Activated CD8-positive, alpha-beta T cell treated with anti-CD3 and anti-CD28 coated beads, Interleukin-2, amount 10 ng/mL, durations not matched to agents 7 days and 5 days (primary cell): ENCODE data around the gene IL1RAPL1. TPM values are rescaled to one million over a fixed set of nuclear protein-coding genes. Genes with fewer than 3 reads are reported as not detected.

ENCODE experiments used
- ATAC-seq: fragments of 150-1000 bp; cut with Tn5 transposase; one replicate; pipeline ENCODE4 v1.10.0; 2021; ENCODE audit warnings: moderate library complexity
- CTCF ChIA-PET: fragments of 350-600 bp; sonication (Branson Sonifier 250); formaldehyde crosslinking; loops from one replicate; lab custom pipeline; 2021; ENCODE audit warnings: antibody characterized with exemption; lab: Charles Lee
- POLR2A ChIA-PET: fragments of 350-600 bp; sonication (Branson Sonifier 250); formaldehyde crosslinking; loops from one replicate; lab custom pipeline; 2021; ENCODE audit warnings: antibody characterized with exemption; lab: Charles Lee
- DNase-seq: peaks from one replicate; pipeline ENCODE4 v3.0.0-alpha.2; 2020
- H3K27ac Mint-ChIP-seq: one replicate; pipeline ENCODE4 v1.8.0; 2021; ENCODE audit warnings: mild to moderate bottlenecking, mixed read lengths
- H3K27me3 Mint-ChIP-seq: one replicate; pipeline ENCODE4 v1.8.0; 2021; ENCODE audit warnings: low read depth, mixed read lengths
- H3K36me3 Mint-ChIP-seq: one replicate; pipeline ENCODE4 v1.8.0; 2021; ENCODE audit warnings: low read depth, mixed read lengths
- H3K4me1 Mint-ChIP-seq: one replicate; pipeline ENCODE4 v1.8.0; 2021; ENCODE audit warnings: low read depth, mixed read lengths
- H3K4me3 Mint-ChIP-seq: one replicate; pipeline ENCODE4 v1.8.0; 2021; ENCODE audit warnings: mild to moderate bottlenecking, mixed read lengths
- H3K9me3 Mint-ChIP-seq: one replicate; pipeline ENCODE4 v1.8.0; 2022; ENCODE audit warnings: mixed read lengths; ENCODE audit not compliant: insufficient read depth
- total RNA-seq, 2 experiments: library from RNA; stranded (reverse); gene quantifications; one replicate each; pipeline ENCODE4 v1.2.3, GENCODE V29; 2021

IL1RAPL1 gene
- total RNA-seq, 2 experiments from 2014 or later = not detected

DNA sequence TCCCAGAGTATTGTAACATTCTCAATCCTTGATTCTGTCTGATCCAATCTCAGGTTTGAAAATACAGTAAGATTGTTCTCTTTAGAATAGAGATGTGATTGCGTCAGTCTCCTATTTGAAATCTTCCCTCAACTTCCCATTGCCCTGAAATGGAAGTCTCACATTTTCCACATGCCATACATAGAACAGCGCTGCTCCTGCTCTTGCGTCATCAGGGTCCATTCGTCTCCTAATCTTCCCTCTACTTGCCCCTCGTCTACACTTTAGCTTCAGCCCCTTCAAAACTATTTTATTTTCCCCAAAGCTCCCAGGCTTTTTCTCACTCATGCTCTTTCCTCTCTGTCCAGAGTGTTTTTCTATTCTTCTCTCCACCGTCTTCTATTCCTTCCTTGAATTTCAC, 1326.4 kb downstream of the IL1RAPL1 start:
- H3K9me3 Mint-ChIP-seq = no peaks in the 10 kb centered on the region
- H3K27ac Mint-ChIP-seq = no peak overlapping the region
- no peak overlapping the region for H3K4me3 Mint-ChIP-seq
- DNase-seq = no peak
- no peaks in the 10 kb centered on the region for H3K27me3 Mint-ChIP-seq
- ChIA-PET POLR2A (no interaction called here), CTCF (no interaction called here)
- ATAC-seq = no peak
- no peaks in the 10 kb centered on the region for H3K36me3 Mint-ChIP-seq
- no peaks in the 10 kb centered on the region for H3K4me1 Mint-ChIP-seq

DNA sequence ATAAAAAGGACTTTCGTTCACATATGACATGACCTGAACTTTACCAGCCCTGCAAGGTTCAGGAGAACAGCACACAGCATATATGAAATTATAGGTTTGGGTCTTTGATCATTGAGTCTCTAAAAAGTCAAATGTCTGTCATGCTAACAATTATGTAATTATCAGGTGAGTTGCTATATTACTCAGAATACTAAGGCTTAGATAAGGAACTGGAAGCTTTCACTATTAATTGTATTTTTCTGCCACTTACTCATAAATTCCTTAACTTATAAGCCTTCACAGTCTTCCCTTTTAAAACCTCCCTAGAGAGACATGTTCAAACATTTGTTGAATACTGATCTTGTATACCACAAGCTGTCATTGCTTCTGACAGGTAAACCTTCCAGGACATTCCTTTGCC, 1335.4 kb downstream of the IL1RAPL1 start:
- POLR2A ChIA-PET = interaction anchor here (0.6 kb wide), 1 partner anchor 11 kb away, joined by 3 read pairs; no protein-coding TSS in a partner anchor

DNA sequence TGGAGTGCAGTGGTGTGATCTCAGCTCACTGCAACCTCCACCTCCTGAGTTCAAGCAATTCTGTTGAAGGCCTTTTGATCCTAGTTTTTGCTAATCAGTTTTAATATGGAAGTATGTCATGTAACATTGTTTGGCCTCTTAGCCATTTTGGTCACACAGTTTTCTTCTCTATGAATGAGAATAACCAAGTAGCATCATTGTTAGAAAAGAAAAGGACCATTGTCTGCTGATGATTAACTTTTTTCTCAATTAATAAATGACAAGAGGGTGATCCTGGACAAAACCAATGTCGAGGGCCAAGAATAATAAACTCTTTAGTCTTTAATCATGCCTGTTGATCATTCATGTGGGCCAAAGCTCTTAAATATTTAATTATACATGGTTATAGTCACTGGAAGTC, 1338.8 kb downstream of the IL1RAPL1 start:
- ATAC-seq = no peak
- POLR2A ChIA-PET = no interaction called here
- CTCF ChIA-PET = no interaction called here
- Mint-ChIP-seq H3K36me3 (no peaks in the 10 kb centered on the region), H3K9me3 (no peaks in the 10 kb centered on the region), H3K27ac (no peak overlapping the region), H3K4me3 (no peak overlapping the region), H3K4me1 (no peaks in the 10 kb centered on the region), H3K27me3 (no peaks in the 10 kb centered on the region)
- no peak for DNase-seq

More for the DNA sequence above, 1335.4 kb downstream of the IL1RAPL1 start:
- Mint-ChIP-seq H3K4me3 (no peak overlapping the region), H3K9me3 (no peaks in the 10 kb centered on the region), H3K36me3 (no peaks in the 10 kb centered on the region), H3K4me1 (no peaks in the 10 kb centered on the region), H3K27me3 (no peaks in the 10 kb centered on the region), H3K27ac (no peak overlapping the region)
- no peak for ATAC-seq
- DNase-seq = no peak
- CTCF ChIA-PET = no interaction called here

DNA sequence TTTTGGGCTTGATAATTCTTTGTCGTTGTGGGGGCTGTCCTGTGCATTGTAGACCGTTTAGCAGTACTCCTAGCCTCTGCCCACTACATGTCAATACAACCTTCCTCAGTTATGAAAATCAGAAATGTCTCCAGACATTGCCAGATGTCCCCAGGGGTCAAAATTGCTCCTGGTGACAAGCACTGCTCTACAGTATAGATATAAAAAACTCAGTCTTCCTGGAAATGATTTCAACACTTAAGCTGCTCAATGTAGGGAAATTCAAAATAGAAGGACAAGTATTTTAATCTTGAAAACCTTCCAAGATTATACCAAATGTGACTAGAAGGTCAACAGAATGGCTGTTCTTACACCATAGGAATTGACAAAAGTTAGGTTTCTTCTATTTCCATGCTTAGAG, 1339.4 kb downstream of the IL1RAPL1 start:
- Mint-ChIP-seq H3K36me3 (no peaks in the 10 kb centered on the region), H3K27ac (no peak overlapping the region), H3K9me3 (no peaks in the 10 kb centered on the region), H3K27me3 (no peaks in the 10 kb centered on the region), H3K4me1 (no peaks in the 10 kb centered on the region), H3K4me3 (no peak overlapping the region)
- ChIA-PET POLR2A (no interaction called here), CTCF (no interaction called here)
- ATAC-seq (no peak), DNase-seq (no peak)

DNA sequence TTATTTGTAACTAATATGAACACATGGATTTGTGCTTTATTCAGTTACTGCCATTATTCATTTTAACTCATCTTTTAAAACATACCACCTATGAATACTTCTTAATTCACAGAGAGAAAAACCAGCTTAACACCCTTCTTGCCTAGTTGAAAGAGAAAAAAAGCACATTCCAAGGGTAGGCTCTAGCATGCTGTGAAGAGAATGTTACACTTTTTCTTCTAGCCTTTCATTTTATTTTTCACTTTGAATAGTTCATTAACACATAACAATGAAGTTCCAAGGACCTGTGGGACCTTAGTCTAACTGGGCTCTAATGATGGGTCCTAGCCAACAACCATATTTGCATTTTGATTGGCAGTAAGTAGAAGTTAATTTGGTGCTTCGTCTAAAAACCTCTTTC, 1348.2 kb downstream of the IL1RAPL1 start:
- H3K4me3 Mint-ChIP-seq = no peak overlapping the region
- ATAC-seq = no peak
- no peak overlapping the region for H3K27ac Mint-ChIP-seq
- no peak for DNase-seq
- CTCF ChIA-PET = no interaction called here
- no peaks in the 10 kb centered on the region for H3K9me3 Mint-ChIP-seq
- no peaks in the 10 kb centered on the region for H3K4me1 Mint-ChIP-seq
- H3K27me3 Mint-ChIP-seq = no peaks in the 10 kb centered on the region
- no peaks in the 10 kb centered on the region for H3K36me3 Mint-ChIP-seq
- POLR2A ChIA-PET = no interaction called here

DNA sequence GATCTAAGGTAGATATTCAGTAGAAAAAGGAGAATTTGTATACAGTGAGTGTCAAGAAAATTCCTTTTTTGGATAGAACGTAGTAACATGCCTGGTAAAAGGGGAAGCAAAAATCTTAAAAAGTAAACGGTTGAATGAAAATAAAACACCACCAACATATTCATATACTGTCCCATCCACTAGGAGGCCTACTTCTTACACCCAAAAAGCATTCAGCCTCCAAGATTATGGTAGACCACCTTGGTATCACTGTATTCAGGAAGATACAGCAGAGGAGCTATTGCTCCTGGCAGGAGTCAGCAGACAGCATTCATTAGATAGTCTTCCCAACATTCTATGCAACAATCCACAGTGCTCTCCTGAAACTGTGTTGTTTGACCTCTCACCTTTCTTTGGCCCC, 1353.5 kb downstream of the IL1RAPL1 start:
- ATAC-seq (no peak), DNase-seq (no peak)
- H3K27me3 Mint-ChIP-seq = no peaks in the 10 kb centered on the region
- H3K4me3 Mint-ChIP-seq = no peak overlapping the region
- H3K36me3 Mint-ChIP-seq = no peaks in the 10 kb centered on the region
- CTCF ChIA-PET = no interaction called here
- POLR2A ChIA-PET = no interaction called here
- H3K9me3 Mint-ChIP-seq = no peaks in the 10 kb centered on the region
- no peak overlapping the region for H3K27ac Mint-ChIP-seq
- H3K4me1 Mint-ChIP-seq = no peaks in the 10 kb centered on the region

DNA sequence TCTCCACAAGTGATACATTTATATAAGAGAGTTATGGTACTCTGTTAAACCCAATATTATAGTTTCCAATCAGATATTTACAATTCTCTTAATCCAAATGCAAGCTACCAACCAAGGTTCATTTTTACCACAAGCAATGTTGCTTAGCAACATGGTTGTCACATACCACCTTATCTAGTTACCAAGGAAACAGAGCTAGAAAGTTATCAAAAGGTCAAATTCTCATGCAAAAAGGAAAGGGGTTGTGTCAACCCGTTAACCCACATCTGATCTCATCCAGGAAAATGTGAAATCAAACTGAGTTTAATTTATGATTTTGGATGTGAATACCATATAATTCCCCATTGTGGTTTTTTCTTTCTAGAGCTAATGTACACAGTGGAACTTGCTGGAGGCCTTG, 1354.0 kb downstream of the IL1RAPL1 start:
- CTCF ChIA-PET = no interaction called here
- no peak overlapping the region for H3K27ac Mint-ChIP-seq
- no peaks in the 10 kb centered on the region for H3K36me3 Mint-ChIP-seq
- H3K27me3 Mint-ChIP-seq = no peaks in the 10 kb centered on the region
- DNase-seq = no peak
- H3K4me3 Mint-ChIP-seq = no peak overlapping the region
- H3K9me3 Mint-ChIP-seq = no peaks in the 10 kb centered on the region
- no peaks in the 10 kb centered on the region for H3K4me1 Mint-ChIP-seq
- POLR2A ChIA-PET = no interaction called here
- no peak for ATAC-seq

DNA sequence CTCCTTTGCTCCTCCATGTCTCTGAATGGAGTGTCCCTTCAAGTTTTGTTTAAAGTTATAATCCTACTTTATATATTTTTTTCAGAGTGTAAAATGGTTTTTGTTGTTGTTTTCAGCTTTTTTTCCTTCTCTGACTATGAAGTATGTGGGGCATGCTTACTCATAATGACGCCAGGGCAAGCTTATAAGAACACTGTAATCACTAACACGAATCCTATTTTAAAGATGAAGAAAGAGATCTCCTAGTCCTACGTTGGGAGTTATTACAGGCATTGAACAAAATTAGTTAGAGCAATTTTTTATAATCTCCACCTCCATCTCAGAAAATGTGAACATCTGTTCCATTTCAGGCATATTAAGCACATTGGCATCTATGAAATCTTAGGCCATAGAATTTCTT, 1360.0 kb downstream of the IL1RAPL1 start:
- Mint-ChIP-seq H3K27ac (no peak overlapping the region), H3K27me3 (no peaks in the 10 kb centered on the region), H3K4me3 (no peak overlapping the region), H3K9me3 (no peaks in the 10 kb centered on the region), H3K36me3 (no peaks in the 10 kb centered on the region), H3K4me1 (no peaks in the 10 kb centered on the region)
- CTCF ChIA-PET = no interaction called here
- POLR2A ChIA-PET = no interaction called here
- ATAC-seq (no peak), DNase-seq (no peak)

DNA sequence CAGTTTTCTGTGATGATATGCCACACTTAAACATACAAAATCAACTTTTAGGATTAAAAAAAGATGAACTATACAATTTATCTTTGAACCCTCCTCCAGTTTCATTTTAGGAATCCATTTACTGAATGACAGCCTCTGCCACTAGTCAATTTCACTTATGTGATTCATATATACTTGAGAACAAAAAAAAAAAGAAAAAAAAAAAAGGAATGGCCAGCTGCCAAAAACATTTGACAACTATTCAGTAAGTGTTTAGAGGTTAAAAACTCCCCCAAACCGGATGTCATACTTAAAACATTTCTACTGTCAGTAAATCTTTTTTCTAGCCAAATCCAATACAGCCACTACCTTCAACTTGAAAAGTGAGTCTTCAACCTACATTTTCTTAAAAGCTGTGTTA, 1361.4 kb downstream of the IL1RAPL1 start:
- Mint-ChIP-seq H3K27me3 (no peaks in the 10 kb centered on the region), H3K27ac (no peak overlapping the region), H3K4me1 (no peaks in the 10 kb centered on the region), H3K4me3 (no peak overlapping the region), H3K9me3 (no peaks in the 10 kb centered on the region), H3K36me3 (no peaks in the 10 kb centered on the region)
- no peak for ATAC-seq
- CTCF ChIA-PET = no interaction called here
- no peak for DNase-seq
- POLR2A ChIA-PET = no interaction called here

DNA sequence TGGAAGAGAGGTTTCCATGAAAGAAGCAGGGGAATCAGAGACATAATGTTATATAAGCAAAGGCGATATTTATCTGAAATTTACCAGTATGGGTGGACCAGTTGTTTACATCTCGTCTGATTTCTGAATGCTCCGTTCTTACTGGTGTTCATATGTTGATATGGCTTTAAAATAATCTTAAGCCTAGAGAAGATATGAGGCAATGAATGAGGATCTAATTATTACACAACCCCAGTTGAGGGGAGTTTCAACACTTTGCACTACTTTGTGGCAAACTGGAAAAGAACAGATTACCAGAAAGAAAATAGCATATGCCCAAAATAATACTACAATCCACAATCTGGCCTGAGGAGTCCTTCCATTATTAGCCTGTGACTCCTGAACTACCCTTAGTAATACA, 1364.8 kb downstream of the IL1RAPL1 start:
- Mint-ChIP-seq H3K27me3 (no peaks in the 10 kb centered on the region), H3K9me3 (no peaks in the 10 kb centered on the region), H3K4me3 (no peak overlapping the region), H3K4me1 (no peaks in the 10 kb centered on the region), H3K36me3 (no peaks in the 10 kb centered on the region), H3K27ac (no peak overlapping the region)
- ChIA-PET POLR2A (no interaction called here), CTCF (no interaction called here)
- ATAC-seq (no peak), DNase-seq (no peak)

DNA sequence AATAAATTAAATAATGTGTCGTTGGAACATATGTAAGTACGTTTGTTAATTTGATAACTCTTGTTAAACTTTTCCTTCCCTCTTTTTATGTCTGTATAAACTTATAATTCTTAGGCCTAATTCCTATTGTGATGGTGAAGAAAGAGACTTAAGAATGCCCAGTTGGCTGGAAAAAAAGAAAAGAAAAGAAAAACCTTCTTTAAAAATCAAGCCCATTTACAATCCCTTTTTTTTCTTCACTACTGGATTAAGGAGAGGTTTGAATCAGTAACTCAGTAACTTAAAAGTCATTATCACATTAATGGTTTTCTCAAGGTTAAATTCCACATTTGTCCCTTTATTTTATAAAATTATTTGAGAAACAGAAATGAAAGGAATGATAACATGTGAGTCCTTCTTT, 1374.8 kb downstream of the IL1RAPL1 start:
- Mint-ChIP-seq H3K36me3 (no peaks in the 10 kb centered on the region), H3K27ac (no peak overlapping the region), H3K4me1 (no peaks in the 10 kb centered on the region), H3K9me3 (no peaks in the 10 kb centered on the region), H3K4me3 (no peak overlapping the region), H3K27me3 (no peaks in the 10 kb centered on the region)
- ChIA-PET CTCF (no interaction called here), POLR2A (no interaction called here)
- no peak for ATAC-seq
- no peak for DNase-seq

DNA sequence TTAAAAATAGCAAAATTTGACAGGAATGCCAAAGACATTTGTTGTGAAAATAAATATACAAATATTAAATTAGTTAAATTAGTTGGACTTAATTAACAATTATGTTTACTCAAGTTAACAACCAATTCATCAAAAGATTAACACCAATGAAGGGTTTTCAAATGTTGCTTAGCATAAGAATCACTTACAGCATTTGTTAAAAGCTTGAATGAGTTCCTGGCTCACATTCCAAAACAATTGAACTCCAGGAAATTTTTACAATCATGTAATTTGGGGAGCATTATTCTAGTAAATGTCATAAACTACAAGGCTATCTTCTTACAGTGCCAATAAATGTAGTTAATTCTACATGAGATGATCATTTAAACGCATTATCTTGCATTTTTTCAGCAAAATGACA, 1378.4 kb downstream of the IL1RAPL1 start:
- ATAC-seq (no peak), DNase-seq (no peak)
- CTCF ChIA-PET = no interaction called here
- Mint-ChIP-seq H3K4me3 (no peak overlapping the region), H3K36me3 (no peaks in the 10 kb centered on the region), H3K27me3 (no peaks in the 10 kb centered on the region), H3K4me1 (no peaks in the 10 kb centered on the region), H3K27ac (no peak overlapping the region), H3K9me3 (no peaks in the 10 kb centered on the region)
- POLR2A ChIA-PET = no interaction called here

DNA sequence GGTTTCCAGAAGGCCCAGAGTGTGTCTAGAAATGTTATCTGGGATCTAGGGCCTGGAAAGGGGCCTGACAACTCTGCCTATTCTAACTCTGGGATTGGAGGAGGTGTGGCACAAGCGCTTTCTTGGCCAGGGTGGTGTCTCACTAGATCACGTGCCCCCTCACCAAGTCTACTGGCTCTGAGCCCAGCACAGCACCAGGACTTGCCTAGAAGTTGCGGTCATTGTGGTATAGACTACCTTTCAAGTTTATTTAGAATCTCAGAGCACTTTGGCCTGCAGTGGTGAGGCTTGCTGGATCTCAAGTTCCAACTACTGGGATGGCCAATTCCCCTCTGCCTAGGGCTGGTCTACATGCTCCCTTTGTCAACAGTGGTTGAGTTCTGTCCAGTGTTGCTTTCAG, 1404.8 kb downstream of the IL1RAPL1 start:
- H3K4me1 Mint-ChIP-seq = no peaks in the 10 kb centered on the region
- H3K27me3 Mint-ChIP-seq = no peaks in the 10 kb centered on the region
- H3K4me3 Mint-ChIP-seq = no peak overlapping the region
- ChIA-PET CTCF (no interaction called here), POLR2A (no interaction called here)
- DNase-seq (no peak), ATAC-seq (no peak)
- H3K9me3 Mint-ChIP-seq = no peaks in the 10 kb centered on the region
- no peak overlapping the region for H3K27ac Mint-ChIP-seq
- no peaks in the 10 kb centered on the region for H3K36me3 Mint-ChIP-seq
